Breast epithelium (tissue), 4 donors: ENCODE measurements around the gene TRPM7. TPM values are rescaled to one million over a fixed set of nuclear protein-coding genes. Genes with fewer than 3 reads are reported as not detected.

ENCODE experiments used
- DNase-seq, 2 donors: peaks; one replicate each; pipeline ENCODE4 v3.0.0-alpha.2; 2019; ENCODE audit warnings: low spot score in 2 of 2
- H3K27ac ChIP-seq, 2 donors: fragments of 200-600 bp; sonication (generic) in 1 of 2; one replicate each; pipeline ENCODE4 v1.5.1; 2016 to 2019; ENCODE audit warnings: mild to moderate bottlenecking in 1 of 2
- H3K27me3 ChIP-seq, 2 donors: fragments of 200-600 bp; sonication (generic) in 1 of 2; one replicate each; pipeline versions ENCODE4 v1.5.1 to v1.6.0; 2017 to 2019; ENCODE audit warnings: control low read depth in 1 of 2, mild to moderate bottlenecking in 1 of 2
- H3K36me3 ChIP-seq: fragments of 200-600 bp; one replicate; pipeline ENCODE4 v1.5.1; 2019
- H3K4me1 ChIP-seq, 2 donors: fragments of 200-600 bp; sonication (generic); one replicate each; pipeline ENCODE4 v1.5.1; 2016 to 2019; ENCODE audit warnings: control low read depth in 1 of 2
- H3K4me3 ChIP-seq, 3 donors: fragments of 200-600 bp; sonication (generic); 1 replicate in 2 of 3; 2 replicates in 1 of 3; pipeline ENCODE4 v1.5.1; 2016 to 2019; ENCODE audit warnings: mild to moderate bottlenecking in 3 of 3, moderate library complexity in 2 of 3
- H3K9me3 ChIP-seq, 2 donors: fragments of 200-600 bp; sonication (generic) in 1 of 2; one replicate each; pipeline ENCODE4 v1.5.1; 2016 to 2019; ENCODE audit warnings: control low read depth in 1 of 2
- POLR2A ChIP-seq: fragments of 450-650 bp; IDR thresholded peaks from one replicate; pipeline ENCODE4 v1.6.1; 2016; ENCODE audit warnings: antibody characterized with exemption, mild to moderate bottlenecking, moderate library complexity
- POLR2AphosphoS5 ChIP-seq, 3 donors: sonication (generic); formaldehyde crosslinking; IDR thresholded peaks; one replicate each; pipeline ENCODE4 v1.6.1; 2017; ENCODE audit warnings: antibody characterized with exemption in 3 of 3
- intact Hi-C: fragments of 100-400 bp; cut with DNase I; formaldehyde crosslinking; loops from one replicate; pipeline ENCODE4 v1.15.1; 2023; ENCODE audit warnings: low total_unique reads
- total RNA-seq, 3 donors: library from RNA; depleted of rRNA; stranded (reverse); fragments of >200 nt; gene quantifications; one replicate each; pipeline ENCODE4 v1.1.0, GENCODE V29; 2016
- TF ChIP-seq, protein P1 (sequence below), 3 donors: fragments of 450-650 bp; IDR thresholded peaks; one replicate each; pipeline ENCODE4 v1.5.1; 2016 to 2017; ENCODE audit warnings: antibody characterized with exemption in 3 of 3, mild to moderate bottlenecking in 3 of 3, moderate library complexity in 3 of 3

Gene TRPM7
- total RNA-seq, 3 donors from 2014 or later = 44.0 to 94.4 (median 66.2) TPM

DNA sequence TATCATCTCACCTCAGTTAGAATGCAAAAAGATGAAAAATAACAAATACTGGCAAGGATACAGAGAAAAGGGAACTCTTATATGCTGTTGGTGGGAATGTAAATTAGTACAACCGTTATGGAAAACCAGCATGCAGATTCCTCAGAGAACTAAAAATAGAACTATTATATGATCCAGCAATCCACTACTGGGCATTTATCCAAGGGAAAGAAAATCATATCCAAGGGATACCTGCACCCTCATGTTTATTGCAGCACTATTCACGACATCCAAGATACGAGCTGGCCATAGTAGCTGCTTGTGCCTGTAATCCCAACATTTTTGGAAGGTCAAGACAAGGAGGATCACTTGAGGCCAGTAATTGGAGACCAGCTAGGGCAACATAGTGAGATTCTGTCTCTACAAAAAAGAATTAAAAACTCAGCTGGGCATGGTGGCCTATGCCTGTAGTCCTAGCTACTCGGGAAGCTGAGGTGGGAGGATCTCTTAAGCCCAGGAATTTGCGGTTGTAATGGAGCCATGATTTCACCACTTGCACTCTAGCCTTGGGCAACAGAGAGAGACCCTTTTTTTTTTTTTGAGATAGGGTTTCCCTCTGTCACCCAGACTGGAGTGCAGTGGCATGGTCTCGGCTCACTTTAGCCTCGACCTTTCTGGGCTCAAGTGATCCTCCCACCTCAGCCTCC, 166.7 kb downstream of the TRPM7 start:
- no peak for DNase-seq
- no peaks in the 10 kb centered on the region for H3K4me1 ChIP-seq
- peaks cover 3 to 10% of the 10 kb centered on the region in 2 donors for H3K9me3 ChIP-seq
- intact Hi-C loops = no loop called here
- H3K27ac ChIP-seq = no peak overlapping the region
- H3K36me3 ChIP-seq = no peaks in the 10 kb centered on the region
- TF ChIP-seq POLR2A = no peak
- TF ChIP-seq POLR2AphosphoS5 (IDR thresholded peaks at IDR 0.05) = no peak
- TF ChIP-seq, protein P1, sequence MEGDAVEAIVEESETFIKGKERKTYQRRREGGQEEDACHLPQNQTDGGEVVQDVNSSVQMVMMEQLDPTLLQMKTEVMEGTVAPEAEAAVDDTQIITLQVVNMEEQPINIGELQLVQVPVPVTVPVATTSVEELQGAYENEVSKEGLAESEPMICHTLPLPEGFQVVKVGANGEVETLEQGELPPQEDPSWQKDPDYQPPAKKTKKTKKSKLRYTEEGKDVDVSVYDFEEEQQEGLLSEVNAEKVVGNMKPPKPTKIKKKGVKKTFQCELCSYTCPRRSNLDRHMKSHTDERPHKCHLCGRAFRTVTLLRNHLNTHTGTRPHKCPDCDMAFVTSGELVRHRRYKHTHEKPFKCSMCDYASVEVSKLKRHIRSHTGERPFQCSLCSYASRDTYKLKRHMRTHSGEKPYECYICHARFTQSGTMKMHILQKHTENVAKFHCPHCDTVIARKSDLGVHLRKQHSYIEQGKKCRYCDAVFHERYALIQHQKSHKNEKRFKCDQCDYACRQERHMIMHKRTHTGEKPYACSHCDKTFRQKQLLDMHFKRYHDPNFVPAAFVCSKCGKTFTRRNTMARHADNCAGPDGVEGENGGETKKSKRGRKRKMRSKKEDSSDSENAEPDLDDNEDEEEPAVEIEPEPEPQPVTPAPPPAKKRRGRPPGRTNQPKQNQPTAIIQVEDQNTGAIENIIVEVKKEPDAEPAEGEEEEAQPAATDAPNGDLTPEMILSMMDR (IDR thresholded peaks at IDR 0.05) = no peak
- no peak overlapping the region for H3K4me3 ChIP-seq
- H3K27me3 ChIP-seq = no peaks in the 10 kb centered on the region

DNA sequence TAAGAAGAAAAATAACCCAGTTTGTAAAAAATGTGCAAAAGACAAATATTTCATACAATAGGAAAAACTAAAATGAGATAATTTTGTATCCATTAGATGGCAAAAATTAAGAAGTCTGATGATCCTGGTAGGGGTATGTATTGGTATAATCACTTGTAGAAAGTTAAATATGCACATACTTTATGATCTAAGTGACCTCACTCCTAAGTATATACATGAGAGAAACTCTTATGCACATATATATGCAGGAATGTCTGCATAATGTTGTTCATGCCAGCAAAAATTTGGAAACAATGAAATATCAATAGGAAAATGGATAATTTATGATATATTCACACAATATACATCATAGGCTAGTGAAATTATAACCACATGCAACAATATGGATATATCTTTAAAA, 173.6 kb downstream of the TRPM7 start:
- Histone ChIP-seq H3K4me1 (no peaks in the 10 kb centered on the region), H3K4me3 (no peak overlapping the region), H3K27ac (no peak overlapping the region), H3K27me3 (no peaks in the 10 kb centered on the region), H3K36me3 (no peaks in the 10 kb centered on the region), H3K9me3 (peaks cover 3 to 4% of the 10 kb centered on the region in 2 donors)
- DNase-seq = no peak
- intact Hi-C loops = no loop called here
- TF ChIP-seq, protein P1 (IDR thresholded peaks at IDR 0.05) = no peak
- TF ChIP-seq POLR2A = no peak
- TF ChIP-seq POLR2AphosphoS5 (IDR thresholded peaks at IDR 0.05) = no peak

Other genes with a start within 250 kb of the TRPM7 start
- 1 to 10 TPM in 2 of 3 donors, not detected in 1; 1.2 to 1.3 TPM for gene USP50, start 140.1 kb downstream of the TRPM7 start, total RNA-seq
- 100 to 1,000 TPM in 2 of 3 donors, 10 to 100 TPM in 1; 84.6 to 162 (median 135) TPM for gene SPPL2A, start 78.9 kb upstream of the TRPM7 start, total RNA-seq
- 10 to 100 TPM in 2 of 3 donors, 1 to 10 TPM in 1; 5.8 to 12.8 (median 12.7) TPM for gene AP4E1, start 221.9 kb upstream of the TRPM7 start, total RNA-seq